GM12892 (cell line): Measurements from ENCODE around the gene INVS.

Source experiments
- POLR2A ChIP-seq: IDR thresholded peaks from 2 replicates; pipeline ENCODE4 v1.6.1; 2011; ENCODE audit warnings: low read depth, low read length, control low read depth
- POLR2AphosphoS5 ChIP-seq: IDR thresholded peaks from 2 replicates; pipeline ENCODE4 v1.6.1; 2011; ENCODE audit warnings: low read depth, low read length, control low read depth
- TAF1 ChIP-seq: IDR thresholded peaks from 2 replicates; pipeline ENCODE4 v1.6.1; 2011; ENCODE audit warnings: low read depth, mild to moderate bottlenecking, control low read depth, low read length, borderline replicate concordance

DNA sequence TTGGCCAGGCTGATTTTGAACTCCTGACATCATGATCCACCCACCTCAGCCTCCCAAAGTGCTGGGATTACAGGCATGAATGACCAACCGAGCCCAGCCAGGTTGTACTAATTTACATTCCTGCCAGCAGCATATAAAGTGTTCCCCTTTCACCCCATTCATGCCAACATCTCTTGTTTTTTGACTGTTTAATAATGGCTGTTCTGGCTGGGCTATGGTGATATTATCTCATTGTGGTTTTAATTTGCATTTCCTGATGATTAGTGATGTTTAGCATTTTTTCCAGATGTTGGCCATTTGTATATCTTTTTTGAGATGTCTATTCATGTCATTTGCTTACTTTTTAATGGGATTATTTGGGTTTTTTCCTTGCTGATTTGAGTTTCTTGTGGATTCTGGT is 87.3 kb downstream of the INVS start:
- TF ChIP-seq POLR2A (no peak), POLR2AphosphoS5 (no peak), TAF1 (no peak)
